HepG2 (cell line): ENCODE data around the gene ARVCF. TPM values are rescaled to one million over a fixed set of nuclear protein-coding genes. Genes with fewer than 3 reads are reported as not detected.

Experiments used
- ATAC-seq: fragments of 200-7000 bp; cut with Tn5 transposase; 3 replicates; pipeline ENCODE4 v1.9.1; 2020; ENCODE audit warnings: mild to moderate bottlenecking, moderate library complexity
- BruUV-seq: library from RNA; stranded (reverse); fragments of 400-500 nt; replicated peaks from 2 replicates; lab custom pipeline; 2021; lab: Mats Ljungman, UMichigan
- CTCF ChIA-PET: fragments of 300-600 bp; formaldehyde crosslinking; extraction: SDS; loops from one replicate; lab custom pipeline; 2021; ENCODE audit warnings: low total read pairs, inconsistent platforms, low intra/inter-chr PET ratio; lab: Yijun Ruan, JAX
- POLR2A ChIA-PET: fragments of 350-600 bp; sonication (Branson Sonifier 250); formaldehyde crosslinking; loops from one replicate; lab custom pipeline; 2020; ENCODE audit warnings: antibody characterized with exemption, inconsistent platforms; lab: Yijun Ruan, JAX
- DNase-seq: peaks from one replicate; pipeline ENCODE4 v3.0.0-alpha.2; 2015; ENCODE audit warnings: low spot score
- FAIRE-seq: peaks from 3 replicates; lab custom pipeline; 2011; peaks lifted over from hg19 to GRCh38; lab: Jason Lieb, UNC
- H2AFZ ChIP-seq: one replicate; pipeline ENCODE4 v1.6.1; 2011; ENCODE audit warnings: low read length, inconsistent platforms
- H3K27ac ChIP-seq: fragments of 300-600 bp; 3 replicates; pipeline ENCODE4 v1.8.0; 2011; ENCODE audit warnings: mixed run types, mild to moderate bottlenecking, mixed read lengths, low read length, inconsistent platforms; ENCODE audit not compliant: insufficient read depth; ENCODE audit errors: extremely low read length
- H3K27me3 ChIP-seq, 2 experiments: fragments of 200-600 bp in 1 of 2; 2 replicates in 1 of 2; 3 replicates in 1 of 2; pipeline versions ENCODE4 v1.6.0 to v1.8.0; 2011; ENCODE audit warnings: low read length in 2 of 2, mild to moderate bottlenecking in 2 of 2, moderate library complexity in 2 of 2, inconsistent platforms in 1 of 2; ENCODE audit not compliant: insufficient read depth in 2 of 2, control insufficient read depth in 1 of 2
- H3K36me3 ChIP-seq, 2 experiments: fragments of 200-600 bp in 1 of 2; replicated peaks in 1 of 2; 2 replicates in 1 of 2; 3 replicates in 1 of 2; pipeline versions ENCODE4 v1.5.1 to v1.8.0; 2011; ENCODE audit warnings: low read length in 2 of 2, inconsistent platforms in 1 of 2; ENCODE audit not compliant: insufficient read depth in 2 of 2, control insufficient read depth in 1 of 2
- H3K4me1 ChIP-seq: 2 replicates; pipeline ENCODE4 v1.5.1; 2012; ENCODE audit warnings: low read length, inconsistent platforms; ENCODE audit not compliant: insufficient read depth
- H3K4me2 ChIP-seq: 2 replicates; pipeline ENCODE4 v1.6.0; 2011; ENCODE audit warnings: low read depth, low read length, inconsistent platforms
- H3K4me3 ChIP-seq, 3 experiments: fragments of 200-600 bp in 1 of 3; sonication (generic), shearing (Covaris generic) in 1 of 3; replicated peaks in 1 of 3; 2 replicates each; pipeline ENCODE4 v1.5.1; 2011 to 2016; ENCODE audit warnings: low read length in 3 of 3, inconsistent platforms in 2 of 3, low read depth in 2 of 3, mild to moderate bottlenecking in 2 of 3, control low read depth in 1 of 3, mixed read lengths in 1 of 3; ENCODE audit not compliant: insufficient read depth in 1 of 3
- H3K79me2 ChIP-seq: one replicate; pipeline ENCODE4 v1.6.1; 2011; ENCODE audit warnings: low read length, inconsistent platforms; ENCODE audit not compliant: insufficient read depth
- H3K9ac ChIP-seq: 2 replicates; pipeline ENCODE4 v1.6.0; 2011; ENCODE audit warnings: mild to moderate bottlenecking, low read depth, low read length, inconsistent platforms; ENCODE audit not compliant: insufficient read depth
- H3K9me3 ChIP-seq: 2 replicates; pipeline ENCODE4 v1.5.1; 2012; ENCODE audit warnings: mild to moderate bottlenecking, low read length
- H4K20me1 ChIP-seq: 2 replicates; pipeline ENCODE4 v1.6.0; 2011; ENCODE audit warnings: inconsistent platforms, mild to moderate bottlenecking, low read length, moderate library complexity; ENCODE audit not compliant: insufficient read depth
- CHCHD3 ChIP-seq: sonication (generic); formaldehyde crosslinking; IDR thresholded peaks from 2 replicates; pipeline ENCODE4 v1.8.0; 2022; ENCODE audit warnings: mild to moderate bottlenecking, missing genetic modification reagents, moderate library complexity
- E2F1 ChIP-seq: sonication (generic); formaldehyde crosslinking; IDR thresholded peaks from 2 replicates; pipeline ENCODE4 v1.5.0; 2020; ENCODE audit warnings: missing genetic modification reagents
- PCBP1 ChIP-seq: fragments of 200-400 bp; formaldehyde crosslinking; IDR thresholded peaks from 2 replicates; pipeline ENCODE4 v1.6.1; 2017; ENCODE audit warnings: mild to moderate bottlenecking, low read depth, low read length, borderline replicate concordance
- SSRP1 ChIP-seq: IDR thresholded peaks from 2 replicates; pipeline ENCODE4 v1.6.1; 2016; ENCODE audit warnings: control low read depth
- ZNF782 ChIP-seq: sonication (generic); formaldehyde crosslinking; IDR thresholded peaks from 2 replicates; pipeline ENCODE4 v1.4.0; 2020; ENCODE audit warnings: missing genetic modification reagents, mild to moderate bottlenecking, borderline replicate concordance
- WGBS: methylation state at CpG from one replicate; pipeline ENCODE4 v1.1.6; 2017; ENCODE audit warnings: low lambda C conversion rate; 5-methylcytosine and 5-hydroxymethylcytosine counted together
- in situ Hi-C: cut with HindIII; loops from 2 replicates; pipeline ENCODE4 v1.10.0; 2017; ENCODE audit warnings: low pct_unique_long_range_greater_than_20kb; ENCODE audit not compliant: extremely low pct_ligation_motif_present
- intact Hi-C: fragments of 100-400 bp; cut with micrococcal nuclease; formaldehyde crosslinking; loops from one replicate; pipeline ENCODE4 v1.10.0; 2022; ENCODE audit not compliant: unreplicated experiment
- polyA plus RNA-seq, 8 experiments: library from polyadenylated mRNA; depleted of rRNA in 3 of 8; stranded (reverse) in 7 of 8; unstranded in 1 of 8; fragments of >200 nt; fragmentation: Illumina TruSeq in 4 of 8; extraction: Trizol in 4 of 8; gene quantifications; 2 replicates each; pipeline versions ENCODE4 v1.2.1 to v1.2.3, GENCODE V29; 2011 to 2016; ENCODE audit warnings: low read depth in 4 of 8, missing spikeins in 1 of 8, mixed read lengths in 1 of 8; ENCODE audit not compliant: insufficient read depth in 1 of 8
- total RNA-seq, 5 experiments: library from RNA; depleted of rRNA; stranded (reverse); fragments of >200 nt; fragmentation: Illumina TruSeq; extraction: Trizol; gene quantifications; 2 replicates each; pipeline ENCODE4 v1.2.3, GENCODE V29; 2016; ENCODE audit warnings: low read depth in 1 of 5

ARVCF gene
- total and polyA plus RNA-seq, 2 of the 13 experiments (the other 11 are each of a cell fraction or from before 2014, with no cell fraction given): 16.4 to 17.7 TPM

GRCh38 chr22:19984851-19985811 lies 31.5 kb downstream of the ARVCF start:
- BruUV-seq: no TSS peak
- POLR2A ChIA-PET: no interaction called here
- H4K20me1 ChIP-seq: peaks cover 9% of the 10 kb centered on the region; the same call in 1 of the 2 replicates

More at GRCh38 chr22:19984851-19985811, 31.5 kb downstream of the ARVCF start:
- WGBS: 96% methylated on average over 8 of the region's 11 CpGs
- Histone ChIP-seq H2AFZ (no peak overlapping the region), H3K9ac (no peak overlapping the region), H3K4me1 (peaks cover 18% of the 10 kb centered on the region), H3K27ac (no peak overlapping the region), H3K9me3 (no peaks in the 10 kb centered on the region), H3K4me2 (no peak overlapping the region; the same call in 1 of the 2 replicates), H3K4me3 (no peak overlapping the region), H3K79me2 (no peaks in the 10 kb centered on the region), H3K36me3 (peaks cover 0 to 9% of the 10 kb centered on the region in 2 experiments; a peak in 2 of 5 replicates), H3K27me3 (no peaks in the 10 kb centered on the region)
- intact Hi-C loops: no loop called here
- CTCF ChIA-PET: no interaction called here
- TF ChIP-seq PCBP1 (0 out of 2 replicates have a peak, but pooled peaks have one; percentile 13), CHCHD3 (CRISPR knock-in tag) (no peak), SSRP1 (CRISPR knock-in tag) (no peak), ZNF782 (CRISPR knock-in tag) (no peak), E2F1 (CRISPR knock-in tag) (no peak)
- DNase-seq (no peak), ATAC-seq (no peak), FAIRE-seq (no peak)
- in situ Hi-C loops: no loop called here
